ENCODE measurements around the gene VTN.

- no peak for TF ChIP-seq EZH2phosphoT487 (IDR thresholded peaks at IDR 0.05; ENCODE audit: insufficient read depth, low read depth)
- TF ChIP-seq EZH2 (IDR thresholded peaks at IDR 0.05; ENCODE audit: insufficient read depth, poor library complexity, severe bottlenecking): no peak
These were observed 35.7 kb upstream of the VTN start, which contains the start of gene SLC46A1 for GRCh38 chr17:28405632-28406472.

All from GM23248 (cell line).